Testis (tissue), 2 donors: ENCODE measurements around the gene PHYHIPL.
"Not testable (repeated sequence)": the region's sequence is repeated elsewhere in the genome, so short reads cannot be mapped to it uniquely, and the experiment has no call there.

Experiments used
- POLR2A ChIP-seq: fragments of 450-650 bp; IDR thresholded peaks from one replicate; pipeline ENCODE4 v1.6.1; 2017; ENCODE audit warnings: antibody characterized with exemption, mild to moderate bottlenecking, moderate library complexity
- TF ChIP-seq, protein P1 (sequence below), 3 experiments: fragments of 450-650 bp in 2 of 3; fragments of 200-600 bp in 1 of 3; sonication (generic) in 1 of 3; IDR thresholded peaks; one replicate each; pipeline ENCODE4 v1.5.1; 2016 to 2019; ENCODE audit warnings: antibody characterized with exemption in 3 of 3, mild to moderate bottlenecking in 2 of 3, moderate library complexity in 1 of 3

GRCh38 chr10:59223597-59223996 lies 47.2 kb downstream of the PHYHIPL start:
- TF ChIP-seq, protein P1, sequence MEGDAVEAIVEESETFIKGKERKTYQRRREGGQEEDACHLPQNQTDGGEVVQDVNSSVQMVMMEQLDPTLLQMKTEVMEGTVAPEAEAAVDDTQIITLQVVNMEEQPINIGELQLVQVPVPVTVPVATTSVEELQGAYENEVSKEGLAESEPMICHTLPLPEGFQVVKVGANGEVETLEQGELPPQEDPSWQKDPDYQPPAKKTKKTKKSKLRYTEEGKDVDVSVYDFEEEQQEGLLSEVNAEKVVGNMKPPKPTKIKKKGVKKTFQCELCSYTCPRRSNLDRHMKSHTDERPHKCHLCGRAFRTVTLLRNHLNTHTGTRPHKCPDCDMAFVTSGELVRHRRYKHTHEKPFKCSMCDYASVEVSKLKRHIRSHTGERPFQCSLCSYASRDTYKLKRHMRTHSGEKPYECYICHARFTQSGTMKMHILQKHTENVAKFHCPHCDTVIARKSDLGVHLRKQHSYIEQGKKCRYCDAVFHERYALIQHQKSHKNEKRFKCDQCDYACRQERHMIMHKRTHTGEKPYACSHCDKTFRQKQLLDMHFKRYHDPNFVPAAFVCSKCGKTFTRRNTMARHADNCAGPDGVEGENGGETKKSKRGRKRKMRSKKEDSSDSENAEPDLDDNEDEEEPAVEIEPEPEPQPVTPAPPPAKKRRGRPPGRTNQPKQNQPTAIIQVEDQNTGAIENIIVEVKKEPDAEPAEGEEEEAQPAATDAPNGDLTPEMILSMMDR (IDR thresholded peaks at IDR 0.05), result not testable (repeated sequence)
- TF ChIP-seq POLR2A, result not testable (repeated sequence)
